ENCODE results near the gene SFTA2.
"Not testable (repeated sequence)": the region's sequence is repeated elsewhere in the genome, so short reads cannot be mapped to it uniquely, and the experiment has no call there.

The SFTA2 gene

DNA sequence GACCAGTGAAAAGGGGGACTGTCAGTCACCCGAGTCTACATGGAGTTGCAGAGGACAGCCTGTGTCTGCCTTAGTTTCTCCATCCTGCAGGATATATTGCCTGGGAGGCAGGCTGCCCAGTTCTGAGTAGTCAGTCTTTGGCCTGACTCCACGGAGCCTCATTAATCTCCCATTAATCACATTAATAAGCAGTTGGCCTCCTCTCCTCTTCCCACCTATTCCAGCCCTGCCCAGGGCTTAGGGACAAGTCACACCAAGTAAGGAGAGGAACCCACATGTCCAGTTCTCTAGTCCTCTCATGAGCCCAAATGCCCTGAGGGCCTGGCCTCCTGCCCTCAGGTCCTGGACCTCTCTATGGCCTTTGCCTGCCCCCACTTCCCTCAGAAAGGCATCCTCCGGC, 7.5 kb upstream of the SFTA2 start:
- no peak for TF ChIP-seq TAF1 (IDR thresholded peaks at IDR 0.05; ENCODE audit: borderline replicate concordance, low read depth, low read length)
- TF ChIP-seq POLR2A (IDR thresholded peaks at IDR 0.05; ENCODE audit: low read depth, low read length) = no peak
- no peak for TF ChIP-seq POLR2AphosphoS5 (IDR thresholded peaks at IDR 0.05; ENCODE audit: low read depth, low read length)
- no peak for FAIRE-seq
- no peak for DNase-seq (ENCODE audit: insufficient read length)

DNA sequence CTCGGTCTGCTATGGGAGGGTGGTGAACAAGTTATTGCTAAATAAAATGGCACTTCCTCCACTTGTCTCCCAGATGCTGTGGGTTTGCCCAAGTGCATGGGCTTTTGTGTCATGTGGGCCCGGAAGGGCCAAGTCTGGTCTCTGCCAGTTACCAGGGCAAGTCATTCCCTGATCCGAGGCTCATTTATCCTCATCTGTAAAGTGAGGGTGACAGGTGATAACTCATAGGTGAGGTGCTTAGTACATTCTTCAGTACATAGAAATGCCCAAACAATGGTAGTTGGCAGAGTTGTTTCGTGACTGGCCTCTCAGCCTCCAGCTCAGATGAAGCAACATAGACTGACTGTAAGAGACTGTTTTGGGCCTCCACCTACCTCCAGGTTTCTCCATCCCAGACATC, 6.8 kb upstream of the SFTA2 start:
- DNase-seq (ENCODE audit: insufficient read length) (no peak), FAIRE-seq (no peak)
- TF ChIP-seq TAF1 (IDR thresholded peaks at IDR 0.05; ENCODE audit: borderline replicate concordance, low read depth, low read length) (no peak), POLR2A (IDR thresholded peaks at IDR 0.05; ENCODE audit: low read depth, low read length) (no peak), POLR2AphosphoS5 (IDR thresholded peaks at IDR 0.05; ENCODE audit: low read depth, low read length) (no peak)

DNA sequence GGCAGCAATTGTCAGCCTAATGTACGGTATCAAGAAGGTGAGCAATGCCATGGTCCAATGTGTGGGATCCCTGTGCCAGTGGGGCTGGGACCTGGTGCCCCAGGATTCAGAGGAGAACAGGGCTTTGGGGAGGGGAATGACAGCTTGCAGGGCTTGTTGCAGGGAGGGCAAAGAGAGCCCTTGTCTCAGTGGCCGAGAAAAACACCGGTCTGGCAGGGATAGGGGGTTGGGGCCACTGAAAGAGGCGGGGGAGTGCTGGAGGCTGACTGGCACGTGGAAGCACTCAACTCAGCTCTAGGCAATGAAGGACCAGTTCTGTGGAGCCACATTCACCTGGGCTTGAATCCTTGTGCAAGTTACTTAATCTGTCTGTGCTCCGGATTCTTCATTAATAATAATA, 5.3 kb upstream of the SFTA2 start:
- FAIRE-seq = no peak
- DNase-seq (ENCODE audit: insufficient read length) = no peak
- TF ChIP-seq POLR2A (IDR thresholded peaks at IDR 0.05; ENCODE audit: low read depth, low read length) = no peak
- TF ChIP-seq TAF1 (IDR thresholded peaks at IDR 0.05; ENCODE audit: borderline replicate concordance, low read depth, low read length) = no peak
- no peak for TF ChIP-seq POLR2AphosphoS5 (IDR thresholded peaks at IDR 0.05; ENCODE audit: low read depth, low read length)

DNA sequence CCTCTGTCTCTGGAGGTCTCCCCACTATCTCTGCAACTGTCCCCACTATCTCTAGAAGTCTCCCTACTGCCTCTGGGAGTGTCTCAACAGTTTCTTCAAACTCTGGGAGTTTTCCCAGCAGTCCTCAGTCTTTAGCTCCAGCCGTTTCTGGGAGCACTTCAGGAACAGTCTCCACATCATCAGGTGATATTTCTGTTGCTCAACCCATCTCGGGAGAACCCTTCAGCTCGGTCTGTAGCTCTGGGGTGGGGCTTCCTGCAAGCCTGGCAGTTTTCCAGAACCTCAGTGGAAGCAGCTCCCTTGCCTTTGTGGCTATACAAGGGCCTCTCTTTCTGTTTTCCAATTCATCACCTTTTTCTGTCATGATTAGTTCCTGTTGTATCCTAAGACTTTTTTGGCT, 3.0 kb upstream of the SFTA2 start:
- DNase-seq (ENCODE audit: insufficient read length) (no peak), FAIRE-seq (no peak)
- no peak for TF ChIP-seq POLR2AphosphoS5 (IDR thresholded peaks at IDR 0.05; ENCODE audit: low read depth, low read length)
- TF ChIP-seq TAF1 (IDR thresholded peaks at IDR 0.05; ENCODE audit: borderline replicate concordance, low read depth, low read length) = no peak
- TF ChIP-seq POLR2A (IDR thresholded peaks at IDR 0.05; ENCODE audit: low read depth, low read length) = no peak

DNA sequence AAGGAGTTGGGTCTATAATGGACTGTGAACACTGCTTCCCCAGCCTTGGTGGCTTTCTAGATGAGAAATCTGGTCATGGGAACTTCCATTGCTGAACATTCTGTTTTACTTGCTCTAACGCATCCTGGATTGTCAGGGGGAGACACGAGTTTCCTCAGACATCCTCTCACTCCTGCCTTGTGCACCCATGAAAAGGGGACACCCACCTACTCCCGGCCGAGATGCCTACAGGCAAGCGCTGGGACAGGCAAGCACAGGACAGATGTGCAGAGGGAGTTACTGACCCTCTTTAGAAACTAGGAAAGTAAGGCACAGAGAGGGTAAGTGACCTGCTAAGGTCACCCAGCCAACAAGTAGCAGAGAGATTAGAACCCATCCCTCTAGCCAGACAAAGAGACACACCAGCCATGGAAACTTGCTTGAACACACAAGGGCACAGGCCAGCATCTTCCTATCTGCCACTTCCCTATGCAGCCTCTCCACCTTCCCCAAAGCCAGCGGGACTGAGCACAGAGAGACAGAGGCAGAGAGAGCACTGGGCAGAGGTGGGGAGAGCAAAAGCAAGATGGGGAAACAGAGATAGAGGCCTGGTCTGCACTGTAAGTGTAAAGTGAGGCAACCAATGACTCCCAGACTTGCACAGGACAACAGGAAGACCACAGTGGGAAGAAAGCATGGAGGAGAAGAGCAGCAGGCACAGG, 845 bp upstream of the SFTA2 start:
- FAIRE-seq (no peak), DNase-seq (ENCODE audit: insufficient read length) (no peak)
- TF ChIP-seq POLR2A (IDR thresholded peaks at IDR 0.05; ENCODE audit: low read depth, low read length) (no peak), TAF1 (IDR thresholded peaks at IDR 0.05; ENCODE audit: borderline replicate concordance, low read depth, low read length) (no peak)

DNA sequence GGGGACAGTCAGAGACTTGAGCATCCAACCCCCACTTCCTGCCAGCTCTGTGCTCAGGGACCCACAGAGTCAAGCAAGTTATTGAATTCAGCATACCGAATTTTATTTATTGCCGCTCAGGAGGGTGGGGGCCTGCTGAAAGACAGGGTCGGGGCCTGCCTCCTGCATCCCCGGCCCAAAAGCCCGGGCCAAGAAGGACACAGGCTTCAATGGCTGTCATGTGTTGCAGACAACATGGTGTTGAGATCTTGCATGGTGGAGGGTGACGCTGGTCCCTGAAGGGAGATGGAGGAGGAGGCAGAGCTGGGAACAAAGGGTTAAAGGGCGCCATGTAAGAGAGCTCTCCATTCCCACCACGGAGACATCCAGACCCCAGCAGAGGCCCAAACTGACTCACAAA, 698 bp downstream of the SFTA2 start:
- FAIRE-seq (no peak), DNase-seq (ENCODE audit: insufficient read length) (no peak)
- no peak for TF ChIP-seq TAF1 (IDR thresholded peaks at IDR 0.05; ENCODE audit: borderline replicate concordance, low read depth, low read length)
- TF ChIP-seq POLR2A (IDR thresholded peaks at IDR 0.05; ENCODE audit: low read depth, low read length) = no peak
- TF ChIP-seq POLR2AphosphoS5 (IDR thresholded peaks at IDR 0.05; ENCODE audit: low read depth, low read length) = no peak

DNA sequence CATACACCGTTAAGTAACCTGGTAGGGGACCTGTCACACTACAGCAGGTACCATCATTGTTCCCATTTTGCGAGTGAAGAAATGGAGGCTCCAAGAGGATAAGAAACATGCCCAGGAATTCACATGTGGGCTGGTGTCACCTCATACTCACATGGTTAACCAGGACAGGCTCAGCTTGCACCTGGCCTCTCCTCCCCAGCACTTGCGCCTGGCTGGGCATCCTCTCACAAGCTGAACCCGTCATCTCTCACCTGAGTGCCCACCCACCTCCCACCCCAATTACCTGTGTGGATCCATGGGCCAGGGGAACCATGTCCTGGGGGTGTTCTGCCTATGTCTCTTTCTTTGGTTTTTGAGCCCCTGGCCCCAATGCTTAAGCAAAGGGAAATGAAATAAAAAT, 1.5 kb downstream of the SFTA2 start:
- FAIRE-seq (no peak), DNase-seq (ENCODE audit: insufficient read length) (no peak)
- TF ChIP-seq POLR2AphosphoS5 (IDR thresholded peaks at IDR 0.05; ENCODE audit: low read depth, low read length) (no peak), POLR2A (IDR thresholded peaks at IDR 0.05; ENCODE audit: low read depth, low read length) (no peak), TAF1 (IDR thresholded peaks at IDR 0.05; ENCODE audit: borderline replicate concordance, low read depth, low read length) (no peak)

DNA sequence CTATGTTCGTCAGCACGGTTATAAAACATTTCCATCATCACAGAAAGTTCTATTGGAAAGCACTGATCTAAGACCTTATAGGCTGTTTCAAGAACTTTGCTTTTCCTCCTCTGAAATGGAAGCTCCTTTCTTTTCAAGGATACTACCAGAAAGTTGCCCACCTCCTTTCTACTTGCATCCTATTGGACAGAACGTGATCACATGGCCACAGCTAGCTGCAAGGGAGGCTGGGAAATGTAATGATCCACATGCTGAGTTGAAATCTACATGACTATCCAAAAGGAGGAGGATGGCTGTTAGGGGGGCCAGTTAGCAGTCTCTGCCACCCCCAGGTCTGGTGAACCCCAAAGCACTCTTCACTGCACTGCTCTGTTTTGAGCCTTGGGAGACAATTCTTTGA, 3.3 kb downstream of the SFTA2 start:
- TF ChIP-seq POLR2AphosphoS5 (IDR thresholded peaks at IDR 0.05; ENCODE audit: low read depth, low read length) (no peak), TAF1 (IDR thresholded peaks at IDR 0.05; ENCODE audit: borderline replicate concordance, low read depth, low read length) (no peak), POLR2A (IDR thresholded peaks at IDR 0.05; ENCODE audit: low read depth, low read length) (no peak)
- no peak for FAIRE-seq
- no peak for DNase-seq (ENCODE audit: insufficient read length)

DNA sequence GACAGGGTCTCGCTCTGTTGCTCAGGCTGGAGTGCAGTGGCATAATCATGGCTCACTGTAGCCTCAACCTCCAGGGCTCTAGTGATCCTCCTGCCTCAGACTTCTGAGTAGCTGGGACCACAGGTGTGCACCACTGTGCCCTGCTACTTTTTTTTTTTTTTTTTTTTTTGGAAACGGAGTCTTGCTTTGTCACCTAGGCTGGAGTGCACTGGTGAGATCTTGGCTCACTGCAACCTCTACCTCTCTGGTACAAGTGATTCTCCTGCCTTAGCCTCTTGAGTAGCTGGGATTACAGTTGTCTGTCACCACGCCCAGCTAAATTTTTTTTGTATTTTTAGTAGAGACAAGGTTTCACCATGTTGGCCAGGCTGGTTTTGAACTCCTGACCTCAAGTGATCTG, 4.9 kb downstream of the SFTA2 start:
- not testable (repeated sequence) for DNase-seq (ENCODE audit: insufficient read length); FAIRE-seq

DNA sequence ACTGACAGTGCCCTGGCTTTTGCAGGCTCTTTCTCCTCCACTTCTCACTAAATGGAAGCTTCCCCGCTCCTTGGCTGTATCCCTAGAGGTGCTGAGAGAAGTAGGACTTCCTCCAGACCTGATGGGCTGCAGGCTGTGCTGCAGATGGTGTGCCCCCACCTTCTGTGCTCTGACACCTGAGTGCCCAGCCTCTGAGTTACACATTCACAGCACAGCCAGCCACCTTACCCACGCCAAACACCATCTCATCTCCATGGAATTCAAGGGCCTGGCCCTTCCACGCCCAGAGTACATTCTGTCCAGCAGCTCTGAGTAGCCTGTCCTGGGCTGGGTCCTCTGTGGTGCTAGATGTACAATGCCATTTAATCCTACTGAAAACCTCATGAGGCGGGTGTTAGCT, 5.3 kb downstream of the SFTA2 start:
- FAIRE-seq (no peak), DNase-seq (ENCODE audit: insufficient read length) (no peak)
- TF ChIP-seq TAF1 (IDR thresholded peaks at IDR 0.05; ENCODE audit: borderline replicate concordance, low read depth, low read length) (no peak), POLR2AphosphoS5 (IDR thresholded peaks at IDR 0.05; ENCODE audit: low read depth, low read length) (no peak), POLR2A (IDR thresholded peaks at IDR 0.05; ENCODE audit: low read depth, low read length) (no peak)

DNA sequence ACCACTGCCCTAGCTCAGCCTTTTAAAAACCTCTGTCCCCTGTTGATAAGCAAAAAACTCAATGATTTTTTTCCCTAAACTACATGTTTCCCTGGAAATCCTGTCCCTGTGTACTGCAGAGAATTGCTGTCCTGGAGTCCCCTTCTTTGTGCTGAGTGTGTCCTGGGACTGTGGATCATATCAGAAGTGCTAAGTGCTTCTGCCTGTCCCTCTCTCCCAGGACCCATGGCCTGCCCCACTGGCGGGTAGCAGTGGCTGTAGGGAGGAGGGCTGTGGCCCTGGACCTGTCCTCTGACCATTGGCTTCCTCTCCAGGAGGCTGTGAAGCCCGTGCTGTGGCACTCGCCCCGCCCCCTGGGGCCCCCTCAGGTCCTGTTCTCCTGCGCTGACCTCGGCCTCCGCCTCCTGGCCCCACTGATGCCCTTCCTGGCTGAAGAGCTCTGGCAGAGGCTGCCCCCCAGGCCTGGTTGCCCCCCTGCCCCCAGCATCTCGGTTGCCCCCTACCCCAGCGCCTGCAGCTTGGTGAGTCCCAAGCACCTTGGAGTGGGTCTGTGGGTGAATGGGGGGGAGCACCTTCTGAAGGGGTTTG, 7.8 kb downstream of the SFTA2 start:
- not testable (repeated sequence) for FAIRE-seq; DNase-seq (ENCODE audit: insufficient read length)

DNA sequence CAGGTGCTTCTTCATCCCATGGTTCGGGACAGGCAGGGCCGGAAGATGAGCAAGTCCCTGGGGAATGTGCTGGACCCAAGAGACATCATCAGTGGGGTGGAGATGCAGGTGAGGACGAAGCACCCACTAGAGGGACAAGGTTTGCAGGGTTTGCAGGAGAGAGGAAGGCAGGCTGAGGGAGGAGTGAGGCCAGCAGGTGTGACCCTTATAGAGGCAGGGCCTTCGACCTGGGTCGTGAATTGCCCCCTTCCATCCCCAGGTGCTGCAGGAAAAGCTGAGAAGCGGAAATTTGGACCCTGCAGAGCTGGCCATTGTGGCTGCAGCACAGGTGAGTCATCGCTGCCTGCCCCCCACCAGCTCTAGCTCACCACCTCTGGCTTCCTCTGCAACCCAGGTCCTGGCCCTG, 9.5 kb downstream of the SFTA2 start:
- TF ChIP-seq POLR2A (IDR thresholded peaks at IDR 0.05; ENCODE audit: low read depth, low read length) = no peak
- TF ChIP-seq TAF1 (IDR thresholded peaks at IDR 0.05; ENCODE audit: borderline replicate concordance, low read depth, low read length) = no peak
- no peak for TF ChIP-seq POLR2AphosphoS5 (IDR thresholded peaks at IDR 0.05; ENCODE audit: low read depth, low read length)
- no peak for FAIRE-seq
- no peak for DNase-seq (ENCODE audit: insufficient read length)

DNA sequence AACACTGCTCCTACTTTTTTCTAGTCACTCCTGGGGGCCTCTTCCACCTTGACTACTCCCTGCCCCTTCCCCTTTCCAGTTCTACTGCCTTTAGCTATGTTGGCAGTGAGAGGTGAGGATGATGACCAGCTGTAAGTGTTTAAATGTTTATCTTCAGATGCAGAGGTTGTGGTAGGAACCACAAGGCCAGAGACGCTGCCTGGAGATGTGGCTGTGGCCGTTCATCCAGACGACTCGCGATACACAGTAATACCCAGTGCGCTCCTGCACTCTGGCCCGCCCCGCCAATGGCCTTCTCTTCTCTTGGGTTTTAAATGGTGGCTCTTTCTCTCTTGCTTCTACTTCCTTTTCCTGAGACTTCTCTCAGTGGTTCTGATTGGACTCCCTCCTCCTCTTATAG, 13.3 kb downstream of the SFTA2 start:
- DNase-seq (ENCODE audit: insufficient read length) = no peak
- TF ChIP-seq POLR2AphosphoS5 (IDR thresholded peaks at IDR 0.05; ENCODE audit: low read depth, low read length) = no peak
- no peak for TF ChIP-seq TAF1 (IDR thresholded peaks at IDR 0.05; ENCODE audit: borderline replicate concordance, low read depth, low read length)
- no peak for TF ChIP-seq POLR2A (IDR thresholded peaks at IDR 0.05; ENCODE audit: low read depth, low read length)
- no peak for FAIRE-seq

All from GM12892 (cell line).